OCI-LY3 (cell line): ENCODE data around the gene SCAI.

Source experiments
- H2AFZ ChIP-seq: fragments of 200-600, 300-600 bp; shearing (Covaris generic); 2 replicates; pipeline ENCODE4 v1.6.0; 2014; ENCODE audit warnings: antibody characterized with exemption, low read depth, low read length
- H3K27ac ChIP-seq: fragments of 200-600, 300-600 bp; sonication (generic); 2 replicates; pipeline ENCODE4 v1.5.1; 2014; ENCODE audit warnings: mild to moderate bottlenecking, low read length, moderate library complexity, mixed read lengths
- H3K27me3 ChIP-seq: fragments of 200-600, 300-600 bp; sonication (generic); 2 replicates; pipeline ENCODE4 v1.6.1; 2014; ENCODE audit warnings: low read depth, low read length, mixed read lengths
- H3K36me3 ChIP-seq: fragments of 200-600, 300-600 bp; sonication (generic); replicated peaks from 2 replicates; pipeline ENCODE3; 2014; ENCODE audit warnings: low read depth, low read length, mixed read lengths
- H3K4me1 ChIP-seq: fragments of 300-600, 200-600 bp; sonication (generic); 2 replicates; pipeline ENCODE4 v1.6.1; 2014; ENCODE audit warnings: low read length, mixed read lengths
- H3K4me2 ChIP-seq: fragments of 200-600, 300-600 bp; sonication (generic); 2 replicates; pipeline ENCODE4 v1.6.1; 2014; ENCODE audit warnings: low read length, mixed read lengths
- H3K4me3 ChIP-seq: fragments of 300-600, 200-600 bp; sonication (generic); 2 replicates; pipeline ENCODE4 v1.5.1; 2014; ENCODE audit warnings: antibody characterized with exemption, mild to moderate bottlenecking, low read length, moderate library complexity
- H3K79me2 ChIP-seq: fragments of 300-600, 200-600 bp; shearing (Covaris generic); 2 replicates; pipeline ENCODE4 v1.6.1; 2014; ENCODE audit warnings: mild to moderate bottlenecking, low read length, mixed read lengths
- H3K9ac ChIP-seq: fragments of 300-600, 200-600 bp; shearing (Covaris generic); 2 replicates; pipeline ENCODE4 v1.6.0; 2014; ENCODE audit warnings: mild to moderate bottlenecking, low read length, moderate library complexity
- H3K9me3 ChIP-seq: fragments of 200-600, 300-600 bp; shearing (Covaris generic); 2 replicates; pipeline ENCODE4 v1.6.1; 2014; ENCODE audit warnings: low read length, mixed read lengths; ENCODE audit not compliant: insufficient read depth
- H4K20me1 ChIP-seq: fragments of 200-600, 300-600 bp; sonication (generic); 2 replicates; pipeline ENCODE4 v1.6.1; 2016; ENCODE audit warnings: low read length, mixed read lengths; ENCODE audit not compliant: insufficient read depth
- CTCF ChIP-seq: fragments of 200-600, 300-600 bp; sonication (generic); IDR thresholded peaks from 2 replicates; pipeline ENCODE4 v1.5.1; 2014; ENCODE audit warnings: antibody characterized with exemption, low read length, low read depth
- EZH2phosphoT487 ChIP-seq: fragments of 200-600 bp; shearing (Covaris generic); IDR thresholded peaks from 2 replicates; pipeline ENCODE4 v1.6.1; 2018; ENCODE audit warnings: antibody characterized with exemption, mixed run types, low read depth

SCAI gene

GRCh38 chr9:125133403-125134329, 9.7 kb downstream of the SCAI start:
- TF ChIP-seq EZH2phosphoT487 (no peak), CTCF (no peak)
- Histone ChIP-seq H3K4me2 (no peak overlapping the region), H3K9ac (no peak overlapping the region), H3K36me3 (peaks cover 4% of the 10 kb centered on the region), H3K79me2 (no peaks in the 10 kb centered on the region), H4K20me1 (peaks cover 2% of the 10 kb centered on the region; the same call in 1 of the 2 replicates), H3K27me3 (no peaks in the 10 kb centered on the region), H2AFZ (no peak overlapping the region), H3K9me3 (no peaks in the 10 kb centered on the region), H3K27ac (no peak overlapping the region), H3K4me3 (no peak overlapping the region), H3K4me1 (no peaks in the 10 kb centered on the region)

GRCh38 chr9:125131778-125132177, 11.6 kb downstream of the SCAI start:
- Histone ChIP-seq H3K27me3 (no peaks in the 10 kb centered on the region), H3K4me3 (no peak overlapping the region), H3K36me3 (peaks cover 4% of the 10 kb centered on the region), H3K4me1 (no peaks in the 10 kb centered on the region), H4K20me1 (peaks cover 2% of the 10 kb centered on the region; the same call in 1 of the 2 replicates), H3K27ac (no peak overlapping the region), H2AFZ (no peak overlapping the region), H3K79me2 (no peaks in the 10 kb centered on the region), H3K9ac (no peak overlapping the region), H3K9me3 (no peaks in the 10 kb centered on the region), H3K4me2 (no peak overlapping the region)
- no peak for TF ChIP-seq EZH2phosphoT487
- no peak for TF ChIP-seq CTCF

GRCh38 chr9:125126019-125126746, 17.1 kb downstream of the SCAI start:
- H3K27ac ChIP-seq, result no peak overlapping the region
- peak overlapping the region; percentile 2; the same call in 1 of the 2 replicates for H3K4me2 ChIP-seq

More at GRCh38 chr9:125126019-125126746, 17.1 kb downstream of the SCAI start:
- Histone ChIP-seq H3K27me3 (no peaks in the 10 kb centered on the region), H4K20me1 (no peaks in the 10 kb centered on the region), H3K79me2 (no peaks in the 10 kb centered on the region), H3K9ac (no peak overlapping the region), H3K36me3 (no peaks in the 10 kb centered on the region), H3K9me3 (no peaks in the 10 kb centered on the region), H2AFZ (no peak overlapping the region), H3K4me1 (peaks cover 8% of the 10 kb centered on the region), H3K4me3 (no peak overlapping the region)
- TF ChIP-seq EZH2phosphoT487 (no peak), CTCF (no peak)
